Neural cell (in vitro differentiated cells): ENCODE results near the gene ATG9B. TPM values are rescaled to one million over a fixed set of nuclear protein-coding genes. Genes with fewer than 3 reads are reported as not detected.

Experiments
- H2AFZ ChIP-seq: fragments of 200-600, 300-800 bp; sonication (generic), shearing (Covaris generic); 2 replicates; pipeline ENCODE4 v1.6.0; 2014; ENCODE audit warnings: low read depth, mild to moderate bottlenecking, antibody characterized with exemption, low read length, moderate library complexity
- H3F3A ChIP-seq: fragments of 200-600 bp; shearing (Covaris generic); 2 replicates; pipeline ENCODE4 v1.6.1; 2016; ENCODE audit warnings: mild to moderate bottlenecking, moderate library complexity, mixed read lengths, antibody characterized with exemption, low read length; ENCODE audit not compliant: insufficient read depth, poor library complexity, severe bottlenecking
- H3K27ac ChIP-seq: fragments of 200-600, 300-800 bp; sonication (generic), shearing (Covaris generic); 2 replicates; pipeline ENCODE4 v1.5.1; 2014; ENCODE audit warnings: mild to moderate bottlenecking, low read length, moderate library complexity
- H3K27me3 ChIP-seq: fragments of 300-800, 200-600 bp; sonication (generic), shearing (Covaris generic); 2 replicates; pipeline ENCODE4 v1.6.0; 2014; ENCODE audit warnings: mild to moderate bottlenecking, low read depth, low read length, moderate library complexity; ENCODE audit not compliant: insufficient read depth
- H3K36me3 ChIP-seq: fragments of 300-800, 200-600 bp; sonication (generic), shearing (Covaris generic); 2 replicates; pipeline ENCODE4 v1.5.1; 2014; ENCODE audit warnings: mild to moderate bottlenecking, antibody characterized with exemption, low read length, moderate library complexity; ENCODE audit not compliant: insufficient read depth
- H3K4me2 ChIP-seq: fragments of 300-800, 200-600 bp; sonication (generic), shearing (Covaris generic); 2 replicates; pipeline ENCODE4 v1.6.0; 2014; ENCODE audit warnings: mild to moderate bottlenecking, low read length
- H3K4me3 ChIP-seq: fragments of 300-800, 200-600 bp; sonication (generic), shearing (Covaris generic); 2 replicates; pipeline ENCODE4 v1.5.1; 2014; ENCODE audit warnings: mild to moderate bottlenecking, low read length, moderate library complexity
- H3K79me2 ChIP-seq: fragments of 200-600 bp; shearing (Covaris generic); replicated peaks from 2 replicates; pipeline ENCODE4 v1.6.0; 2014; ENCODE audit warnings: mild to moderate bottlenecking, low read length, moderate library complexity; ENCODE audit not compliant: insufficient read depth
- H3K9ac ChIP-seq: fragments of 300-800, 200-600 bp; sonication (generic), shearing (Covaris generic); 2 replicates; pipeline ENCODE4 v1.6.1; 2016; ENCODE audit warnings: mild to moderate bottlenecking, low read length, mixed read lengths
- H3K9me2 ChIP-seq: fragments of 200-600 bp; shearing (Covaris generic); 2 replicates; pipeline ENCODE4 v1.6.1; 2016; ENCODE audit warnings: mild to moderate bottlenecking, low read length, mixed read lengths; ENCODE audit not compliant: insufficient read depth
- H3K9me3 ChIP-seq: fragments of 200-600, 300-800 bp; sonication (generic), shearing (Covaris generic); 2 replicates; pipeline ENCODE4 v1.6.1; 2016; ENCODE audit warnings: mild to moderate bottlenecking, mixed run types, low read length, moderate library complexity, mixed read lengths
- H4K20me1 ChIP-seq: fragments of 200-600 bp; shearing (Covaris generic); 2 replicates; pipeline ENCODE4 v1.6.1; 2016; ENCODE audit warnings: mild to moderate bottlenecking, mixed run types; ENCODE audit not compliant: insufficient read depth
- EP300 ChIP-seq: fragments of 450-650 bp; conservative IDR thresholded peaks from 2 replicates; pipeline ENCODE4 v1.6.1; 2014; ENCODE audit warnings: antibody characterized with exemption, mild to moderate bottlenecking, moderate library complexity; ENCODE audit not compliant: poor library complexity, severe bottlenecking
- EZH2 ChIP-seq: fragments of 200-600, 300-800 bp; shearing (Covaris generic), sonication (generic); IDR thresholded peaks from 2 replicates; pipeline ENCODE4 v1.6.1; 2014; ENCODE audit warnings: antibody characterized with exemption, low read length, borderline replicate concordance, mild to moderate bottlenecking; ENCODE audit not compliant: insufficient read depth, poor library complexity, severe bottlenecking
- MXI1 ChIP-seq: fragments of 450-650 bp; conservative IDR thresholded peaks from 2 replicates; pipeline ENCODE4 v1.6.1; 2014; ENCODE audit warnings: antibody characterized with exemption, mild to moderate bottlenecking; ENCODE audit not compliant: poor library complexity, severe bottlenecking
- POLR2AphosphoS5 ChIP-seq: IDR thresholded peaks from 2 replicates; pipeline ENCODE4 v1.6.1; 2012
- RAD21 ChIP-seq: fragments of 450-650 bp; conservative IDR thresholded peaks from 2 replicates; pipeline ENCODE4 v1.6.1; 2014; ENCODE audit warnings: antibody characterized with exemption, mild to moderate bottlenecking, moderate library complexity
- SMC3 ChIP-seq: fragments of 450-650 bp; conservative IDR thresholded peaks from 2 replicates; pipeline ENCODE4 v1.6.1; 2014; ENCODE audit warnings: antibody characterized with exemption, mild to moderate bottlenecking, moderate library complexity; ENCODE audit not compliant: poor library complexity
- TAF1 ChIP-seq: IDR thresholded peaks from 2 replicates; pipeline ENCODE4 v1.6.1; 2012; ENCODE audit warnings: low read depth
- polyA plus RNA-seq: library from polyadenylated mRNA; depleted of rRNA; stranded (reverse); fragments of >200 nt; gene quantifications from 2 replicates; pipeline ENCODE4 v1.2.3, GENCODE V29; 2014
- TF ChIP-seq, protein P1 (sequence below): fragments of 450-650 bp; IDR thresholded peaks from 2 replicates; pipeline ENCODE4 v1.5.1; 2014; ENCODE audit warnings: antibody characterized with exemption, mild to moderate bottlenecking, moderate library complexity; ENCODE audit not compliant: poor library complexity, severe bottlenecking
- TF ChIP-seq, protein P2 (sequence below): IDR thresholded peaks from 2 replicates; pipeline ENCODE4 v1.6.1; 2012; ENCODE audit warnings: borderline replicate concordance

ATG9B gene
- polyA plus RNA-seq, 1 donor from 2014 or later: 1.4 TPM

DNA sequence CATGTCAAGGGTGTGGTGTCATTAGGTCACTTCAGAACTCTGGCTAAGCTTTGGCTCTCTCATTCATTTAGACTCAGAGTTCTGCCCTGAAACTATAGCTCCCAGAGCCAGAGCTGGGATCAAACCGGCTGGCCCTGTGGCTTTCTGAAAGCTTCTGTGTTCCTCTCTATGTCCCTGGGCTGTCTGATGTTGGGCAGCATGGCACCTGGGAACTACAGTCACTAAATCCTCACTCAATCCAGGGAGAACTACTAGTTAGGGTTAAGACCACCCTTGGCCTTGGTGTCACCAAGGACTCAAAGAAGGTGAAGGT is 13.2 kb downstream of the ATG9B start:
- Histone ChIP-seq H3K36me3 (no peaks in the 10 kb centered on the region), H3K27me3 (no peaks in the 10 kb centered on the region), H3K79me2 (no peaks in the 10 kb centered on the region), H3K4me3 (no peak overlapping the region), H3K4me2 (no peak overlapping the region), H3K9ac (no peak overlapping the region), H2AFZ (no peak overlapping the region), H3K9me3 (no peaks in the 10 kb centered on the region), H3F3A (no peaks in the 10 kb centered on the region), H3K27ac (no peak overlapping the region), H4K20me1 (no peaks in the 10 kb centered on the region), H3K9me2 (no peaks in the 10 kb centered on the region)
- no peak for TF ChIP-seq MXI1
- no peak for TF ChIP-seq POLR2AphosphoS5
- no peak for TF ChIP-seq TAF1
- TF ChIP-seq EZH2: no peak
- no peak for TF ChIP-seq RAD21
- TF ChIP-seq SMC3: no peak
- TF ChIP-seq, protein P1, sequence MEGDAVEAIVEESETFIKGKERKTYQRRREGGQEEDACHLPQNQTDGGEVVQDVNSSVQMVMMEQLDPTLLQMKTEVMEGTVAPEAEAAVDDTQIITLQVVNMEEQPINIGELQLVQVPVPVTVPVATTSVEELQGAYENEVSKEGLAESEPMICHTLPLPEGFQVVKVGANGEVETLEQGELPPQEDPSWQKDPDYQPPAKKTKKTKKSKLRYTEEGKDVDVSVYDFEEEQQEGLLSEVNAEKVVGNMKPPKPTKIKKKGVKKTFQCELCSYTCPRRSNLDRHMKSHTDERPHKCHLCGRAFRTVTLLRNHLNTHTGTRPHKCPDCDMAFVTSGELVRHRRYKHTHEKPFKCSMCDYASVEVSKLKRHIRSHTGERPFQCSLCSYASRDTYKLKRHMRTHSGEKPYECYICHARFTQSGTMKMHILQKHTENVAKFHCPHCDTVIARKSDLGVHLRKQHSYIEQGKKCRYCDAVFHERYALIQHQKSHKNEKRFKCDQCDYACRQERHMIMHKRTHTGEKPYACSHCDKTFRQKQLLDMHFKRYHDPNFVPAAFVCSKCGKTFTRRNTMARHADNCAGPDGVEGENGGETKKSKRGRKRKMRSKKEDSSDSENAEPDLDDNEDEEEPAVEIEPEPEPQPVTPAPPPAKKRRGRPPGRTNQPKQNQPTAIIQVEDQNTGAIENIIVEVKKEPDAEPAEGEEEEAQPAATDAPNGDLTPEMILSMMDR: no peak
- TF ChIP-seq EP300: no peak
- TF ChIP-seq, protein P2, sequence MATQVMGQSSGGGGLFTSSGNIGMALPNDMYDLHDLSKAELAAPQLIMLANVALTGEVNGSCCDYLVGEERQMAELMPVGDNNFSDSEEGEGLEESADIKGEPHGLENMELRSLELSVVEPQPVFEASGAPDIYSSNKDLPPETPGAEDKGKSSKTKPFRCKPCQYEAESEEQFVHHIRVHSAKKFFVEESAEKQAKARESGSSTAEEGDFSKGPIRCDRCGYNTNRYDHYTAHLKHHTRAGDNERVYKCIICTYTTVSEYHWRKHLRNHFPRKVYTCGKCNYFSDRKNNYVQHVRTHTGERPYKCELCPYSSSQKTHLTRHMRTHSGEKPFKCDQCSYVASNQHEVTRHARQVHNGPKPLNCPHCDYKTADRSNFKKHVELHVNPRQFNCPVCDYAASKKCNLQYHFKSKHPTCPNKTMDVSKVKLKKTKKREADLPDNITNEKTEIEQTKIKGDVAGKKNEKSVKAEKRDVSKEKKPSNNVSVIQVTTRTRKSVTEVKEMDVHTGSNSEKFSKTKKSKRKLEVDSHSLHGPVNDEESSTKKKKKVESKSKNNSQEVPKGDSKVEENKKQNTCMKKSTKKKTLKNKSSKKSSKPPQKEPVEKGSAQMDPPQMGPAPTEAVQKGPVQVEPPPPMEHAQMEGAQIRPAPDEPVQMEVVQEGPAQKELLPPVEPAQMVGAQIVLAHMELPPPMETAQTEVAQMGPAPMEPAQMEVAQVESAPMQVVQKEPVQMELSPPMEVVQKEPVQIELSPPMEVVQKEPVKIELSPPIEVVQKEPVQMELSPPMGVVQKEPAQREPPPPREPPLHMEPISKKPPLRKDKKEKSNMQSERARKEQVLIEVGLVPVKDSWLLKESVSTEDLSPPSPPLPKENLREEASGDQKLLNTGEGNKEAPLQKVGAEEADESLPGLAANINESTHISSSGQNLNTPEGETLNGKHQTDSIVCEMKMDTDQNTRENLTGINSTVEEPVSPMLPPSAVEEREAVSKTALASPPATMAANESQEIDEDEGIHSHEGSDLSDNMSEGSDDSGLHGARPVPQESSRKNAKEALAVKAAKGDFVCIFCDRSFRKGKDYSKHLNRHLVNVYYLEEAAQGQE: no peak

DNA sequence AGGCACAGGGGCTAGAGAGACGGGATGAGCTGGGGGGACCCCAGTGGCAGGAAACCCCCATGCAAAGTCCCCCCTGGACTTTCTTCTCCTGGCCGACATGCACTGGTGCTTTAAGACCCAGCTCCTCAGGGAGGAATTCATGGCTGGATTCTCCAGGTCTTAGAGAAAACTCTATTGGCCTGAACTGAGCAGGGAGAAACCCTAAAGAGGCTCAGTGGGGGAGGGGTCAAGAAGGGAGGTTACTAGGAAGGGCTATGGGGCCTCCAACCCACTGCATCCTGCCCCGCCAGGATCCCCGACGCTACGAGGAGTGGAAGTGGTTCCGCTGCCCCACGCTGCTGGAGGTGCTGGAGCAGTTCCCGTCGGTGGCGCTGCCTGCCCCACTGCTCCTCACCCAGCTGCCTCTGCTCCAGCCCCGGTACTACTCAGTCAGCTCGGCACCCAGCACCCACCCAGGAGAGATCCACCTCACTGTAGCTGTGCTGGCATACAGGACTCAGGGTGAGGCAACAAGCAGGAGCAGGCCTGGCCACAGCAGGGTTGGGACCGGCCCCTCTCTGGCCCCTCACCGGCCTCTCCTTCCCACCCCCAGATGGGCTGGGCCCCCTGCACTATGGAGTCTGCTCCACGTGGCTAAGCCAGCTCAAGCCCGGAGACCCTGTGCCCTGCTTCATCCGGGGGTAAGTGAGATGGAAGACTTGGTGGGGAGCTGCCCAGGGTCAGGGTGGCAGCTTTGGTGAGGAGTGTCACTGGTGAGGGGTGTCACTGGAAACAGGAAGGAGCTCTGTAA is 13.8 kb downstream of the ATG9B start:
- no peak overlapping the region for H2AFZ ChIP-seq
- no peaks in the 10 kb centered on the region for H3K9me2 ChIP-seq
- no peaks in the 10 kb centered on the region for H3K9me3 ChIP-seq
- TF ChIP-seq, protein P1: no peak
- TF ChIP-seq POLR2AphosphoS5 (no peak), SMC3 (no peak), EP300 (no peak), TAF1 (no peak), RAD21 (no peak), EZH2 (no peak), MXI1 (no peak)
- TF ChIP-seq, protein P2: no peak
- no peaks in the 10 kb centered on the region for H3F3A ChIP-seq
- no peaks in the 10 kb centered on the region for H3K36me3 ChIP-seq
- no peaks in the 10 kb centered on the region for H4K20me1 ChIP-seq
- H3K4me3 ChIP-seq: no peak overlapping the region
- no peak overlapping the region for H3K9ac ChIP-seq
- H3K27ac ChIP-seq: no peak overlapping the region
- no peak overlapping the region for H3K4me2 ChIP-seq
- H3K79me2 ChIP-seq: no peaks in the 10 kb centered on the region
- no peaks in the 10 kb centered on the region for H3K27me3 ChIP-seq
